A673 (cell line): ENCODE results near the gene MYO19. TPM values are rescaled to one million over a fixed set of nuclear protein-coding genes. Genes with fewer than 3 reads are reported as not detected.

Source experiments
- BruUV-seq: library from RNA; stranded (reverse); fragments of 400-500 nt; replicated peaks from 2 replicates; lab custom pipeline; 2021; lab: Mats Ljungman, UMichigan
- CTCF ChIA-PET: fragments of 300-600 bp; sonication (Branson Sonifier 250); formaldehyde crosslinking; loops from one replicate; lab custom pipeline; 2022; ENCODE audit warnings: antibody characterized with exemption; lab: Charles Lee
- POLR2A ChIA-PET: fragments of 300-600 bp; sonication (Branson Sonifier 250); formaldehyde crosslinking; loops from one replicate; lab custom pipeline; 2022; ENCODE audit warnings: antibody characterized with exemption; ENCODE audit not compliant: low non-redundant PET; lab: Charles Lee
- DNase-seq: peaks from one replicate; pipeline ENCODE4 v3.0.0-alpha.2; 2015; ENCODE audit warnings: low spot score
- H3K27ac ChIP-seq: fragments of 200-600 bp; sonication (generic); 2 replicates; pipeline ENCODE4 v1.5.1; 2016; ENCODE audit warnings: mixed run types, low read depth, mild to moderate bottlenecking, mixed read lengths, antibody characterized with exemption, low read length; ENCODE audit not compliant: poor library complexity, severe bottlenecking
- H3K27me3 ChIP-seq: fragments of 200-600 bp; sonication (generic); replicated peaks from 2 replicates; pipeline ENCODE4 v1.6.1; 2017; ENCODE audit warnings: mixed run types, low read depth, mild to moderate bottlenecking, mixed read lengths, antibody characterized with exemption, low read length; ENCODE audit not compliant: insufficient read depth, poor library complexity
- H3K36me3 ChIP-seq: fragments of 200-600 bp; sonication (generic); 2 replicates; pipeline ENCODE4 v1.6.1; 2016; ENCODE audit warnings: mixed run types, mild to moderate bottlenecking, mixed read lengths, antibody characterized with exemption, low read length; ENCODE audit not compliant: insufficient read depth, poor library complexity, severe bottlenecking
- H3K4me1 ChIP-seq: fragments of 200-600 bp; sonication (generic); 2 replicates; pipeline ENCODE4 v1.6.1; 2017; ENCODE audit warnings: mixed run types, mild to moderate bottlenecking, mixed read lengths, antibody characterized with exemption, low read length; ENCODE audit not compliant: insufficient read depth, poor library complexity, severe bottlenecking
- H3K4me3 ChIP-seq: fragments of 200-600 bp; sonication (generic); 2 replicates; pipeline ENCODE4 v1.5.1; 2016; ENCODE audit warnings: low read depth, mixed run types, mild to moderate bottlenecking, mixed read lengths, low read length; ENCODE audit not compliant: poor library complexity, severe bottlenecking
- H3K9me3 ChIP-seq: fragments of 200-600 bp; sonication (generic); 2 replicates; pipeline ENCODE4 v1.6.1; 2016; ENCODE audit warnings: mixed run types, low read depth, mild to moderate bottlenecking, mixed read lengths, antibody characterized with exemption, low read length; ENCODE audit not compliant: poor library complexity, severe bottlenecking
- EZH2 ChIP-seq: fragments of 200-600 bp; sonication (generic); IDR thresholded peaks from 2 replicates; pipeline ENCODE4 v1.6.1; 2017; ENCODE audit warnings: borderline replicate concordance, low read depth, mild to moderate bottlenecking, mixed read lengths, antibody characterized with exemption, low read length; ENCODE audit not compliant: poor library complexity, severe bottlenecking
- intact Hi-C: fragments of 100-400 bp; cut with micrococcal nuclease; formaldehyde crosslinking; loops from one replicate; pipeline ENCODE4 v1.10.0; 2022; ENCODE audit not compliant: unreplicated experiment
- total RNA-seq: library from RNA; stranded (reverse); gene quantifications from 2 replicates; pipeline ENCODE4 v1.2.3, GENCODE V29; 2021
- TF ChIP-seq, protein P1 (sequence below): fragments of 300-800, 200-600 bp; sonication (generic); conservative IDR thresholded peaks from 2 replicates; pipeline ENCODE4 v1.5.1; 2017; ENCODE audit warnings: low read depth, mild to moderate bottlenecking, antibody characterized with exemption, low read length, moderate library complexity, mixed read lengths

The MYO19 gene
- total RNA-seq, 1 experiment from 2014 or later = 53.0 TPM

DNA sequence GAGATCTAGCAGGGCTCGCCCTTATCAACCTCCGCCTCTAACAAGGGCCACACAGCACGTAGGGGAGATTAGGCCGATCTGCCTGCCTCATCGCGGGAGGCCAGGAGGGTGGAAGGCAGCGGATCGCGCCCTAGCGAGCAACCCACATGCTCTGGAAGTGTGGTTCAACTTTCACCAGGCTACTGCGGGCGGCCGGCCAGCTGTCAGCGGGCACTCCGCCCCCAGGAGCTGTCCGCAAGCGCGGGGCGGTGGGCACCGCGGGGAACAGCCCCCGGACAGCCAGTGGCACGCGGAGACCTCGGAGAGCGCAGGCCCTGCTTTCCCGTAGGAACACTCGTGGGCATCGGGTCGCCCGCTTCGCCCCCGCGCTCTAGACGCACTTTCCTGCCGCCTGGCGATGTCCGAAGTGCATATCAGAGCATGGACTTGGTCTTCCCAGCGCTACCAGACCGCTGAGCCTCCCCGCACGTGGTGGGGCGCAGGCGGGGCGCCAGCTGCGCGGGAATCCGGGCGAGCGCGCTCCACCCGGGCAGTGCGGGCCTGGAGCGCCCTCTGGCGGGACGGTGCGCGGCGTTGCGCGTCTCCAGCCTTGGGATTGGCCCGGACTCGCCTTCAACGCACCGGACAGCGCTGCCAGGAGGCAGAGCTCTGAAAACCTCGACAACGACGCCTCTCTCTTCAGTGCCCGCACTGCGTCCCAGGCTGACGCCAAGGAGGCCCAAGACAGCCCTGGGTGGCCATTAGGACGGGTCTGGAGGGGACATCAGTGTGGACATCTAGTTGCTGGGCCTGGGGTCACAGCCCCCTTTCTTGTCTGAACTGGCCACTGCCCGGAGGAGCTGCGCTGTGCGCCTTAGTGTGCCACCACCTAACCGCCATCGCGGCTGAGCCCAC lies 51.8 kb downstream of the MYO19 start:
- ChIA-PET POLR2A (no interaction called here), CTCF (interaction anchor here (0.5 kb wide), 1 partner anchor 507 kb away, joined by 3 read pairs; no protein-coding TSS in a partner anchor)
- Histone ChIP-seq H3K27ac (no peak overlapping the region), H3K9me3 (no peaks in the 10 kb centered on the region), H3K27me3 (peaks cover 24% of the 10 kb centered on the region), H3K4me1 (peaks cover 4% of the 10 kb centered on the region), H3K36me3 (no peaks in the 10 kb centered on the region), H3K4me3 (no peak overlapping the region)
- DNase-seq = peak; percentile 64
- BruUV-seq = no TSS peak
- TF ChIP-seq EZH2 = no peak
- TF ChIP-seq, protein P1, sequence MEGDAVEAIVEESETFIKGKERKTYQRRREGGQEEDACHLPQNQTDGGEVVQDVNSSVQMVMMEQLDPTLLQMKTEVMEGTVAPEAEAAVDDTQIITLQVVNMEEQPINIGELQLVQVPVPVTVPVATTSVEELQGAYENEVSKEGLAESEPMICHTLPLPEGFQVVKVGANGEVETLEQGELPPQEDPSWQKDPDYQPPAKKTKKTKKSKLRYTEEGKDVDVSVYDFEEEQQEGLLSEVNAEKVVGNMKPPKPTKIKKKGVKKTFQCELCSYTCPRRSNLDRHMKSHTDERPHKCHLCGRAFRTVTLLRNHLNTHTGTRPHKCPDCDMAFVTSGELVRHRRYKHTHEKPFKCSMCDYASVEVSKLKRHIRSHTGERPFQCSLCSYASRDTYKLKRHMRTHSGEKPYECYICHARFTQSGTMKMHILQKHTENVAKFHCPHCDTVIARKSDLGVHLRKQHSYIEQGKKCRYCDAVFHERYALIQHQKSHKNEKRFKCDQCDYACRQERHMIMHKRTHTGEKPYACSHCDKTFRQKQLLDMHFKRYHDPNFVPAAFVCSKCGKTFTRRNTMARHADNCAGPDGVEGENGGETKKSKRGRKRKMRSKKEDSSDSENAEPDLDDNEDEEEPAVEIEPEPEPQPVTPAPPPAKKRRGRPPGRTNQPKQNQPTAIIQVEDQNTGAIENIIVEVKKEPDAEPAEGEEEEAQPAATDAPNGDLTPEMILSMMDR = peak; percentile 59
- intact Hi-C loops = loop anchor here (10.0 kb wide), 1 partner anchor 518 kb away; no protein-coding TSS in a partner anchor

DNA sequence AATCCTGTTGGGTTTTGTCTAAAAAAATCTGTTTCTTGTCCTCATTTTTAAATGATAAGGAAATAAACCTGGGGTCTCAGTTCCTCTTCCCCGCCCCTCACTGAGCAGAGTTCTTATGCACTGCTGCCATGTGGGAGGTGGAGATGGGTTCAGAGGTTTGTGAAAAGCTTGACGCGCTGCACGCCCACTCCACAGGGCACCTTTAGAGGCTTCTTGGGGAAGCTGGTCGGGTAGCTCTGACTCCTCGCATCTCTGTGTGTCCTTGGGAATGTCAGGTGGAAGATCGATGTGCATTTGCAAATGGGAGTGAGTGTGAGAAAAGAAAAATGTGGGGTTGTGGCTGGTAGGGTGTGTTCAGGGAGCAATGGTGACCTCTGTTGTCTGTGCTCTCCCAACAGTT lies 52.8 kb downstream of the MYO19 start:
- H3K36me3 ChIP-seq = no peaks in the 10 kb centered on the region
- ChIA-PET POLR2A (no interaction called here), CTCF (no interaction called here)
- no TSS peak for BruUV-seq
- peaks cover 4% of the 10 kb centered on the region for H3K4me1 ChIP-seq
- H3K27me3 ChIP-seq = peaks cover 31% of the 10 kb centered on the region
- no peak for DNase-seq
- H3K4me3 ChIP-seq = no peak overlapping the region
- no peaks in the 10 kb centered on the region for H3K9me3 ChIP-seq
- intact Hi-C loops = loop anchor here (10.0 kb wide), 1 partner anchor 517 kb away; no protein-coding TSS in a partner anchor
- no peak overlapping the region for H3K27ac ChIP-seq
- TF ChIP-seq, protein P1 = no peak
- TF ChIP-seq EZH2 = no peak

DNA sequence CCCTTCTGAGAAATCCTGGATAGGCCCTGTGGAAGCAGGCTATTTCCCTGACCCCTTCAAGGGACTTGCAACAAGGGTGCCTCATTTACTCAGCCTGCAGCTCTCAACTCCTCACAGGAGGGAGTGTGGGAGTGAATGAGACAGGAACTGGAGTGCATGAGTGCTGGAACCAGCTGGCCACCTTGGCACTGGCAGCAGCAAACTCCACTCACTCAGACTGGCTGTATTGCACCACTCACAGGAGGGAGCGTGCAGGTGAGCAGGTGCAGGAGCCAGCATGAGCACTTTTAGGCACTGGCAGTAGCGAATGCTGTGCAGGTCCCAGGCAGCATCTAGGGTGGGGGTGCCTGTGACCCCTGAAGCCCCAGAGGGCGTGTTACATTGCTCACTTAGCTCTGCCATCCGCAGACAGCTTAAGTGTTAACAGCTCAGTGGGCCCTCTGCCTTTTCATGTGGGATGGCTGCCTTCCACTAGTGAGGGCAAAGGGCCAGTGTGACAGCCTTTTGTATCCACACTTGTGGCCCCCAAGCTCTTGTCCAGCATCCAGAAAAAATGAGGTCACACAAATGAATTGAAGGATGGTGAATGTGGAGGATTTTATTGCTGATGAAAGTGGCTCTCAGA lies 59.2 kb downstream of the MYO19 start:
- Histone ChIP-seq H3K36me3 (no peaks in the 10 kb centered on the region), H3K27me3 (peaks cover 22% of the 10 kb centered on the region), H3K9me3 (no peaks in the 10 kb centered on the region), H3K27ac (no peak overlapping the region), H3K4me3 (no peak overlapping the region), H3K4me1 (no peaks in the 10 kb centered on the region)
- BruUV-seq = no TSS peak
- TF ChIP-seq EZH2 = no peak
- TF ChIP-seq, protein P1 = no peak
- intact Hi-C loops = no loop called here
- ChIA-PET CTCF (no interaction called here), POLR2A (no interaction called here)
- no peak for DNase-seq
